ENCODE measurements around the gene DNER.

The DNER gene

GRCh38 chr2:229571243-229571642, 143.1 kb downstream of the DNER start:
- no peaks in the 10 kb centered on the region for H3K27me3 Mint-ChIP-seq (ENCODE audit: low read depth)
- H3K4me1 Mint-ChIP-seq (ENCODE audit: low read depth): no peaks in the 10 kb centered on the region
- H3K4me3 Mint-ChIP-seq: no peak overlapping the region
- DNase-seq (ENCODE audit: low spot score): no peak
- H3K36me3 Mint-ChIP-seq (ENCODE audit: low read depth): no peaks in the 10 kb centered on the region
- H3K27ac Mint-ChIP-seq: no peak overlapping the region
- no peaks in the 10 kb centered on the region for H3K9me3 Mint-ChIP-seq

GRCh38 chr2:229566370-229566769, 148.0 kb downstream of the DNER start:
- DNase-seq (ENCODE audit: low spot score): no peak
- Mint-ChIP-seq H3K36me3 (ENCODE audit: low read depth) (no peaks in the 10 kb centered on the region), H3K27ac (no peak overlapping the region), H3K27me3 (ENCODE audit: low read depth) (no peaks in the 10 kb centered on the region), H3K9me3 (no peaks in the 10 kb centered on the region), H3K4me3 (no peak overlapping the region), H3K4me1 (ENCODE audit: low read depth) (no peaks in the 10 kb centered on the region)

GRCh38 chr2:229564300-229564907, 150.0 kb downstream of the DNER start:
- no peak overlapping the region for H3K27ac Mint-ChIP-seq
- no peaks in the 10 kb centered on the region for H3K9me3 Mint-ChIP-seq
- no peaks in the 10 kb centered on the region for H3K4me1 Mint-ChIP-seq (ENCODE audit: low read depth)
- H3K27me3 Mint-ChIP-seq (ENCODE audit: low read depth): no peaks in the 10 kb centered on the region
- no peak overlapping the region for H3K4me3 Mint-ChIP-seq
- no peak for DNase-seq (ENCODE audit: low spot score)
- H3K36me3 Mint-ChIP-seq (ENCODE audit: low read depth): no peaks in the 10 kb centered on the region

- no peak for DNase-seq (ENCODE audit: low spot score)
- H3K4me3 Mint-ChIP-seq: no peak overlapping the region
- no peaks in the 10 kb centered on the region for H3K27me3 Mint-ChIP-seq (ENCODE audit: low read depth)
- no peaks in the 10 kb centered on the region for H3K4me1 Mint-ChIP-seq (ENCODE audit: low read depth)
- no peaks in the 10 kb centered on the region for H3K9me3 Mint-ChIP-seq
- no peaks in the 10 kb centered on the region for H3K36me3 Mint-ChIP-seq (ENCODE audit: low read depth)
- no peak overlapping the region for H3K27ac Mint-ChIP-seq
Measured at GRCh38 chr2:229563388-229563787, 151.0 kb downstream of the DNER start.

- no peaks in the 10 kb centered on the region for H3K4me1 Mint-ChIP-seq (ENCODE audit: low read depth)
- no peak for DNase-seq (ENCODE audit: low spot score)
- H3K27ac Mint-ChIP-seq: no peak overlapping the region
- H3K36me3 Mint-ChIP-seq (ENCODE audit: low read depth): no peaks in the 10 kb centered on the region
- no peaks in the 10 kb centered on the region for H3K27me3 Mint-ChIP-seq (ENCODE audit: low read depth)
- H3K9me3 Mint-ChIP-seq: peaks cover 4% of the 10 kb centered on the region
- H3K4me3 Mint-ChIP-seq: no peak overlapping the region
Measured at GRCh38 chr2:229562472-229563127, 151.8 kb downstream of the DNER start.

GRCh38 chr2:229559986-229560385, 154.4 kb downstream of the DNER start:
- no peaks in the 10 kb centered on the region for H3K27me3 Mint-ChIP-seq (ENCODE audit: low read depth)
- no peaks in the 10 kb centered on the region for H3K4me1 Mint-ChIP-seq (ENCODE audit: low read depth)
- H3K4me3 Mint-ChIP-seq: no peak overlapping the region
- no peaks in the 10 kb centered on the region for H3K36me3 Mint-ChIP-seq (ENCODE audit: low read depth)
- peaks cover 4% of the 10 kb centered on the region for H3K9me3 Mint-ChIP-seq
- H3K27ac Mint-ChIP-seq: no peak overlapping the region
- DNase-seq (ENCODE audit: low spot score): no peak

GRCh38 chr2:229553091-229553490, 161.3 kb downstream of the DNER start:
- Mint-ChIP-seq H3K27me3 (ENCODE audit: low read depth) (peaks cover 2% of the 10 kb centered on the region), H3K36me3 (ENCODE audit: low read depth) (no peaks in the 10 kb centered on the region), H3K4me3 (no peak overlapping the region), H3K27ac (no peak overlapping the region), H3K9me3 (peaks cover 3% of the 10 kb centered on the region), H3K4me1 (ENCODE audit: low read depth) (no peaks in the 10 kb centered on the region)
- DNase-seq (ENCODE audit: low spot score): no peak

GRCh38 chr2:229543176-229543873, 171.0 kb downstream of the DNER start:
- DNase-seq (ENCODE audit: low spot score): no peak
- Mint-ChIP-seq H3K36me3 (ENCODE audit: low read depth) (no peaks in the 10 kb centered on the region), H3K9me3 (no peaks in the 10 kb centered on the region), H3K4me1 (ENCODE audit: low read depth) (no peaks in the 10 kb centered on the region), H3K27me3 (ENCODE audit: low read depth) (no peaks in the 10 kb centered on the region), H3K27ac (no peak overlapping the region), H3K4me3 (no peak overlapping the region)

- Mint-ChIP-seq H3K9me3 (no peaks in the 10 kb centered on the region), H3K4me1 (ENCODE audit: low read depth) (no peaks in the 10 kb centered on the region), H3K4me3 (no peak overlapping the region), H3K36me3 (ENCODE audit: low read depth) (no peaks in the 10 kb centered on the region), H3K27ac (no peak overlapping the region), H3K27me3 (ENCODE audit: low read depth) (no peaks in the 10 kb centered on the region)
- DNase-seq (ENCODE audit: low spot score): no peak
Measured at GRCh38 chr2:229539628-229540027, 174.7 kb downstream of the DNER start.

- Mint-ChIP-seq H3K4me3 (no peak overlapping the region), H3K9me3 (peaks cover 3% of the 10 kb centered on the region), H3K36me3 (ENCODE audit: low read depth) (no peaks in the 10 kb centered on the region), H3K4me1 (ENCODE audit: low read depth) (no peaks in the 10 kb centered on the region), H3K27me3 (ENCODE audit: low read depth) (no peaks in the 10 kb centered on the region), H3K27ac (no peak overlapping the region)
- DNase-seq (ENCODE audit: low spot score): no peak
Measured at GRCh38 chr2:229531594-229531993, 182.8 kb downstream of the DNER start.

GRCh38 chr2:229530434-229530833, 183.9 kb downstream of the DNER start:
- H3K4me1 Mint-ChIP-seq (ENCODE audit: low read depth): no peaks in the 10 kb centered on the region

GRCh38 chr2:229528846-229529245, 185.5 kb downstream of the DNER start:
- H3K36me3 Mint-ChIP-seq (ENCODE audit: low read depth): no peaks in the 10 kb centered on the region
- H3K27ac Mint-ChIP-seq: no peak overlapping the region
- no peaks in the 10 kb centered on the region for H3K4me1 Mint-ChIP-seq (ENCODE audit: low read depth)
- DNase-seq (ENCODE audit: low spot score): no peak
- H3K9me3 Mint-ChIP-seq: peaks cover 3% of the 10 kb centered on the region
- H3K4me3 Mint-ChIP-seq: no peak overlapping the region
- H3K27me3 Mint-ChIP-seq (ENCODE audit: low read depth): no peaks in the 10 kb centered on the region

More at GRCh38 chr2:229530434-229530833, 183.9 kb downstream of the DNER start:
- H3K9me3 Mint-ChIP-seq: peaks cover 3% of the 10 kb centered on the region
- H3K27me3 Mint-ChIP-seq (ENCODE audit: low read depth): no peaks in the 10 kb centered on the region
- H3K36me3 Mint-ChIP-seq (ENCODE audit: low read depth): no peaks in the 10 kb centered on the region
- no peak overlapping the region for H3K27ac Mint-ChIP-seq
- no peak overlapping the region for H3K4me3 Mint-ChIP-seq
- DNase-seq (ENCODE audit: low spot score): no peak

GRCh38 chr2:229526951-229527350, 187.4 kb downstream of the DNER start:
- no peaks in the 10 kb centered on the region for H3K36me3 Mint-ChIP-seq (ENCODE audit: low read depth)
- no peak for DNase-seq (ENCODE audit: low spot score)
- H3K9me3 Mint-ChIP-seq: peaks cover 3% of the 10 kb centered on the region
- no peak overlapping the region for H3K27ac Mint-ChIP-seq
- no peak overlapping the region for H3K4me3 Mint-ChIP-seq
- no peaks in the 10 kb centered on the region for H3K27me3 Mint-ChIP-seq (ENCODE audit: low read depth)
- H3K4me1 Mint-ChIP-seq (ENCODE audit: low read depth): no peaks in the 10 kb centered on the region

GRCh38 chr2:229524799-229525198, 189.6 kb downstream of the DNER start:
- Mint-ChIP-seq H3K4me1 (ENCODE audit: low read depth) (no peaks in the 10 kb centered on the region), H3K9me3 (no peaks in the 10 kb centered on the region), H3K27ac (no peak overlapping the region), H3K27me3 (ENCODE audit: low read depth) (no peaks in the 10 kb centered on the region), H3K4me3 (no peak overlapping the region), H3K36me3 (ENCODE audit: low read depth) (no peaks in the 10 kb centered on the region)
- no peak for DNase-seq (ENCODE audit: low spot score)
